ENCODE results near the gene DEFB113.

DEFB113 gene

GRCh38 chr6:49937017-49937416, 32.4 kb downstream of the DEFB113 start:
- FAIRE-seq (no peak), DNase-seq (ENCODE audit: low spot score) (no peak)

- DNase-seq (ENCODE audit: low spot score) (no peak), FAIRE-seq (no peak)
Measured at GRCh38 chr6:49935387-49935786, 34.0 kb downstream of the DEFB113 start.

- no peak for FAIRE-seq
- DNase-seq (ENCODE audit: low spot score) = no peak
Measured at GRCh38 chr6:49934770-49935169, 34.7 kb downstream of the DEFB113 start.

- DNase-seq (ENCODE audit: low spot score) (no peak), FAIRE-seq (no peak)
Measured at GRCh38 chr6:49933526-49933925, 35.9 kb downstream of the DEFB113 start.

GRCh38 chr6:49929340-49929739, 40.1 kb downstream of the DEFB113 start:
- FAIRE-seq = no peak
- no peak for DNase-seq (ENCODE audit: low spot score)

GRCh38 chr6:49923826-49924225, 45.6 kb downstream of the DEFB113 start:
- no peak for DNase-seq (ENCODE audit: low spot score)
- no peak for FAIRE-seq

- FAIRE-seq = no peak
- DNase-seq (ENCODE audit: low spot score) = no peak
Measured at GRCh38 chr6:49919935-49920644, 49.3 kb downstream of the DEFB113 start.

- DNase-seq (ENCODE audit: low spot score) (no peak), FAIRE-seq (no peak)
Measured at GRCh38 chr6:49919261-49919660, 50.2 kb downstream of the DEFB113 start.

- FAIRE-seq (no peak), DNase-seq (ENCODE audit: low spot score) (no peak)
Measured at GRCh38 chr6:49918787-49919186, 50.6 kb downstream of the DEFB113 start.
